Measurements from ENCODE around the gene HCK.

DNA sequence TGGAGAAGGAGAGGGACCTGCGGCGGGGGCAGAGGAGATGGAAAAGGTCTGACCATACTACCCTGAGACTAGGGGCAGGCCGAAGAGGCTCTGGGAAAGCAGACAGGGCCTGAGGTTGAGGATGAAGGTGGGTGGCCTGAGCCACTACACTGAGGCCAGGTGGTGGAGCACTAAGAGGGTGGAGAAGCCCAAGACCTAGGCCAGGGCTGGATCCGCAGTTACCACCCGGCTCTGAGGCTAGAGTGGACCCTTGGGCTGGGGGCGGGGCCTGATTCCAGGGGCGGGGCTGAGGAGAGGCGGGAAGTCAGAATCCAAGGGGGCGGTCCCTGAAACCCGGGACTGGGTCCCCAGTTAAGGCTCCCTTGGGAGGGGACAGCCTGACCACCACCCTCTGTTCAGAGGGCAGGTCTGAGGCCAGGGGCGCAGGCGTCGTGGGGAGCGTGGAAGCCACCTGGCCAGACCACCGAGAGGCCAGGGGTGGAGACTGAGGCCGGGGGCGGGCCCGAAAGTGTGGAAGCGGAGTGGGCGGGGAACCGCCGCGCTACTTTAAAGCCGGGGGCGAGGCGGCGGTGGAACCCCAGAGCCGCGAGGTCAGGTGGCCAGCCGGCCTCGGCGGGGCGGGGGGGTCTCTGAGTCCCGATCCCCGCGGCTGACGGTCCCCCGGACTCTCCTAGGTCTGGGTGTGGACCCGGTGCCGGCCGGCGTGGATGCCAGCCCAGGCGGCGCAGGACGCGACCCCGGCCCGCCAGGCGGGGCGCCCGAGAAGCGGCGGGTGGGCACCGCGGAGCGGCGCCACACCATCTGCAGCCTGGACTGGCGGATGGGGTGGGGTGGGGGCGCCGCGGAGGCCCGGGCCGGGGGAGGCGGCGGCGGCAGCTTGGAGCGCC is 33.5 kb upstream of the HCK start:
- TF ChIP-seq, protein P1, sequence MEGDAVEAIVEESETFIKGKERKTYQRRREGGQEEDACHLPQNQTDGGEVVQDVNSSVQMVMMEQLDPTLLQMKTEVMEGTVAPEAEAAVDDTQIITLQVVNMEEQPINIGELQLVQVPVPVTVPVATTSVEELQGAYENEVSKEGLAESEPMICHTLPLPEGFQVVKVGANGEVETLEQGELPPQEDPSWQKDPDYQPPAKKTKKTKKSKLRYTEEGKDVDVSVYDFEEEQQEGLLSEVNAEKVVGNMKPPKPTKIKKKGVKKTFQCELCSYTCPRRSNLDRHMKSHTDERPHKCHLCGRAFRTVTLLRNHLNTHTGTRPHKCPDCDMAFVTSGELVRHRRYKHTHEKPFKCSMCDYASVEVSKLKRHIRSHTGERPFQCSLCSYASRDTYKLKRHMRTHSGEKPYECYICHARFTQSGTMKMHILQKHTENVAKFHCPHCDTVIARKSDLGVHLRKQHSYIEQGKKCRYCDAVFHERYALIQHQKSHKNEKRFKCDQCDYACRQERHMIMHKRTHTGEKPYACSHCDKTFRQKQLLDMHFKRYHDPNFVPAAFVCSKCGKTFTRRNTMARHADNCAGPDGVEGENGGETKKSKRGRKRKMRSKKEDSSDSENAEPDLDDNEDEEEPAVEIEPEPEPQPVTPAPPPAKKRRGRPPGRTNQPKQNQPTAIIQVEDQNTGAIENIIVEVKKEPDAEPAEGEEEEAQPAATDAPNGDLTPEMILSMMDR (IDR thresholded peaks at IDR 0.05 in 4 of 5, conservative IDR thresholded peaks at IDR 0.05 in 1 of 5): no peak
- peak in 1 of 2 donors; percentile 32 for TF ChIP-seq POLR2A (IDR thresholded peaks at IDR 0.05)
